SU-DHL-6 (cell line): Measurements from ENCODE around the gene TM4SF20.

Source experiments
- H2AFZ ChIP-seq: fragments of 200-600 bp; sonication (generic); 2 replicates; pipeline ENCODE4 v1.6.1; 2014; ENCODE audit warnings: low read depth, mild to moderate bottlenecking, moderate library complexity, mixed read lengths, antibody characterized with exemption, low read length; ENCODE audit not compliant: severe bottlenecking
- H3F3A ChIP-seq: fragments of 200-600 bp; shearing (Covaris generic); 2 replicates; pipeline ENCODE4 v1.6.0; 2016; ENCODE audit warnings: antibody characterized with exemption, mild to moderate bottlenecking; ENCODE audit not compliant: insufficient read depth
- H3K27ac ChIP-seq: fragments of 200-600 bp; sonication (generic); 2 replicates; pipeline ENCODE4 v1.5.1; 2016; ENCODE audit warnings: low read depth, mild to moderate bottlenecking, low read length, moderate library complexity, mixed read lengths
- H3K27me3 ChIP-seq: fragments of 200-600 bp; sonication (generic), shearing (Covaris generic); 2 replicates; pipeline ENCODE4 v1.6.0; 2014; ENCODE audit warnings: mild to moderate bottlenecking, low read length
- H3K36me3 ChIP-seq: fragments of 200-600 bp; sonication (generic); 2 replicates; pipeline ENCODE4 v1.6.1; 2014; ENCODE audit warnings: mild to moderate bottlenecking, low read length, mixed read lengths
- H3K4me2 ChIP-seq: fragments of 300-600, 200-600 bp; shearing (Covaris generic), sonication (generic); 2 replicates; pipeline ENCODE4 v1.6.0; 2014; ENCODE audit warnings: low read length, low read depth, mild to moderate bottlenecking; ENCODE audit not compliant: poor library complexity, severe bottlenecking
- H3K4me3 ChIP-seq: fragments of 200-600 bp; sonication (generic); 2 replicates; pipeline ENCODE4 v1.5.1; 2014; ENCODE audit warnings: antibody characterized with exemption, low read length, mild to moderate bottlenecking, mixed read lengths; ENCODE audit not compliant: insufficient read depth, poor library complexity, severe bottlenecking
- H3K79me2 ChIP-seq: fragments of 200-600 bp; sonication (generic); 2 replicates; pipeline ENCODE4 v1.6.1; 2014; ENCODE audit warnings: mild to moderate bottlenecking, low read length, moderate library complexity; ENCODE audit not compliant: insufficient read depth
- H3K9ac ChIP-seq: fragments of 200-600 bp; sonication (generic); 2 replicates; pipeline ENCODE4 v1.7.0; 2014; ENCODE audit warnings: mild to moderate bottlenecking, low read length
- H3K9me2 ChIP-seq: fragments of 200-600 bp; sonication (generic); replicated peaks from 2 replicates; pipeline ENCODE4 v1.6.1; 2014; ENCODE audit warnings: low read length; ENCODE audit not compliant: insufficient read depth
- H3K9me3 ChIP-seq: fragments of 200-600 bp; sonication (generic); 2 replicates; pipeline ENCODE4 v1.6.1; 2014; ENCODE audit warnings: low read length, mixed read lengths; ENCODE audit not compliant: insufficient read depth
- H4K20me1 ChIP-seq: fragments of 200-600 bp; sonication (generic); 2 replicates; pipeline ENCODE4 v1.6.1; 2014; ENCODE audit warnings: low read depth, mild to moderate bottlenecking, antibody characterized with exemption, low read length, moderate library complexity, mixed read lengths
- EZH2phosphoT487 ChIP-seq: fragments of 200-600 bp; sonication (generic), shearing (Covaris generic); conservative IDR thresholded peaks from 2 replicates; pipeline ENCODE4 v1.6.1; 2018; ENCODE audit warnings: mild to moderate bottlenecking, antibody characterized with exemption, low read length, moderate library complexity, mixed read lengths
- TF ChIP-seq, protein P1 (sequence below): fragments of 200-600 bp; sonication (generic); IDR thresholded peaks from one replicate; pipeline ENCODE4 v1.5.1; 2017; ENCODE audit warnings: antibody characterized with exemption, mild to moderate bottlenecking, low read length, moderate library complexity; ENCODE audit not compliant: insufficient read depth, poor library complexity, severe bottlenecking

Gene TM4SF20

DNA sequence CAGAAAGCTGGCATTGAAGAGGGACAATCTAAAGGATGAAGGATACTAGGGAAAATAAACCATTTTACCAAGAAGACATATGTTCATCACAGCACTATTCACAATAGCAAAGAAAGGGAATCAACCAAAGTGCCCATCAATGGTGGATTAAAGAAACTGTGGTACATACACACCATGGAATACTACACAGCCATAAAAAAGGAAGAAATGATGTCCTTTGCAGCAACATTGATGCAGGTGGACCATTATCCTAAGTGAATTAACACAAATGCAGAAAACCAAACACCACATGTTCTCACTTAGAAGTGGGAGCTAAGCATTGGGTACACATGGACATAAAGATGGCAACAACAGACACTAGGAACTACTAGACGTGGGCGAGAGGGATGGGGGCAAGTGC is 61.3 kb downstream of the TM4SF20 start:
- Histone ChIP-seq H3K9me3 (no peaks in the 10 kb centered on the region), H3K9ac (no peak overlapping the region), H3K4me3 (no peak overlapping the region), H2AFZ (no peak overlapping the region), H3K36me3 (no peaks in the 10 kb centered on the region), H3F3A (no peaks in the 10 kb centered on the region), H3K4me2 (no peak overlapping the region), H3K79me2 (no peaks in the 10 kb centered on the region), H4K20me1 (no peaks in the 10 kb centered on the region), H3K27me3 (no peaks in the 10 kb centered on the region), H3K27ac (no peak overlapping the region), H3K9me2 (no peaks in the 10 kb centered on the region)
- no peak for TF ChIP-seq EZH2phosphoT487
- TF ChIP-seq, protein P1, sequence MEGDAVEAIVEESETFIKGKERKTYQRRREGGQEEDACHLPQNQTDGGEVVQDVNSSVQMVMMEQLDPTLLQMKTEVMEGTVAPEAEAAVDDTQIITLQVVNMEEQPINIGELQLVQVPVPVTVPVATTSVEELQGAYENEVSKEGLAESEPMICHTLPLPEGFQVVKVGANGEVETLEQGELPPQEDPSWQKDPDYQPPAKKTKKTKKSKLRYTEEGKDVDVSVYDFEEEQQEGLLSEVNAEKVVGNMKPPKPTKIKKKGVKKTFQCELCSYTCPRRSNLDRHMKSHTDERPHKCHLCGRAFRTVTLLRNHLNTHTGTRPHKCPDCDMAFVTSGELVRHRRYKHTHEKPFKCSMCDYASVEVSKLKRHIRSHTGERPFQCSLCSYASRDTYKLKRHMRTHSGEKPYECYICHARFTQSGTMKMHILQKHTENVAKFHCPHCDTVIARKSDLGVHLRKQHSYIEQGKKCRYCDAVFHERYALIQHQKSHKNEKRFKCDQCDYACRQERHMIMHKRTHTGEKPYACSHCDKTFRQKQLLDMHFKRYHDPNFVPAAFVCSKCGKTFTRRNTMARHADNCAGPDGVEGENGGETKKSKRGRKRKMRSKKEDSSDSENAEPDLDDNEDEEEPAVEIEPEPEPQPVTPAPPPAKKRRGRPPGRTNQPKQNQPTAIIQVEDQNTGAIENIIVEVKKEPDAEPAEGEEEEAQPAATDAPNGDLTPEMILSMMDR, result no peak

DNA sequence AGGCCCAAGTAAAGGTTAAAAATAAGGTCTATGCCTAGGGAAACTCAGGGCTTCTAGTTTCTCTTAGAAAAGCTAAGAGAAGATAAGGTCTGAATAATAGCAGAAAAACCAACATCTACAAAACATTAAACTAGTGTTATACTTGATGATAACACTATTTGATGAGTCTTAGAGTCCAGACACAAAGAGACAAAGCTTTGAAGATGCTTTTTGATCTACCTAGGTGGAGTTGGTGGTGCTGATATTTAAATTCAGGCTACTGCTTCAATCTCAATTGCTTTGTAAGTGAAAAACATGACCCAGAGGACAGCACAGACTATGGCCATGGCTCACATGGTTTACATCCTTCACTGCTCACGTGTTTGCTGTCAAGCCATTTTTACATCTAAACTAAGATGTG is 65.8 kb downstream of the TM4SF20 start:
- Histone ChIP-seq H2AFZ (no peak overlapping the region), H4K20me1 (no peaks in the 10 kb centered on the region), H3K4me2 (no peak overlapping the region), H3K36me3 (no peaks in the 10 kb centered on the region), H3K27me3 (no peaks in the 10 kb centered on the region), H3K9me3 (no peaks in the 10 kb centered on the region), H3K27ac (no peak overlapping the region), H3K4me3 (no peak overlapping the region), H3F3A (no peaks in the 10 kb centered on the region), H3K9me2 (no peaks in the 10 kb centered on the region), H3K79me2 (no peaks in the 10 kb centered on the region), H3K9ac (no peak overlapping the region)
- TF ChIP-seq, protein P1, result no peak
- TF ChIP-seq EZH2phosphoT487, result no peak

DNA sequence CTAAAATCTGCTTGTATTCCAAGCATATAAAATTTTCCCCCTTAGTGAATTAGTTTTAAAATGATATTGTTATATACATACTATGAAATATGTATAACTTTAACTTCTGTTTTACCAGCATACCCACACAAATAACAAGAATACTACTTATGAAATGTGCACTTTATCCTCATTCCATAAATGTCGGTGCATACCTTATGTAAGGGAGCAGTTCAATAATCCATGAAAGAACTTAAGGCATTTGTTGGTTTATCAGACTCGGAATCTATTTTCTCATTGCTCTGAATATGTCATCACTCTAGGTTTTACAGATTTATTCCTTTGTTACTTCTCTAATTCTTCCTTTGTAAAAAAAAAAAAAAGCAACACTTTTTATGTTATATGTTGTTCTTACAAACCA is 66.5 kb downstream of the TM4SF20 start:
- Histone ChIP-seq H3K36me3 (no peaks in the 10 kb centered on the region), H3K4me2 (no peak overlapping the region), H2AFZ (no peak overlapping the region), H3F3A (no peaks in the 10 kb centered on the region), H3K9ac (no peak overlapping the region), H3K9me3 (no peaks in the 10 kb centered on the region), H4K20me1 (no peaks in the 10 kb centered on the region), H3K79me2 (no peaks in the 10 kb centered on the region), H3K4me3 (no peak overlapping the region), H3K27ac (no peak overlapping the region), H3K9me2 (no peaks in the 10 kb centered on the region), H3K27me3 (no peaks in the 10 kb centered on the region)
- no peak for TF ChIP-seq EZH2phosphoT487
